Amniotic epithelial cell (primary cell): ENCODE measurements around the gene ADRA1B.
"Not testable (repeated sequence)": the region's sequence is repeated elsewhere in the genome, so short reads cannot be mapped to it uniquely, and the experiment has no call there.

Experiments
- DNase-seq: peaks from one replicate; pipeline ENCODE4 v3.0.0-alpha.2; 2010; ENCODE audit warnings: low read depth

The ADRA1B gene

GRCh38 chr5:159969966-159970365 is 53.7 kb downstream of the ADRA1B start:
- no peak for DNase-seq

- peak; percentile 54 for DNase-seq
Measured at GRCh38 chr5:159971038-159971437, 54.8 kb downstream of the ADRA1B start.

GRCh38 chr5:159971514-159971913 is 55.2 kb downstream of the ADRA1B start:
- no peak for DNase-seq

- no peak for DNase-seq
Measured at GRCh38 chr5:159971931-159972461, 55.7 kb downstream of the ADRA1B start.

- no peak for DNase-seq
Measured at GRCh38 chr5:159972538-159973362, 56.5 kb downstream of the ADRA1B start.

- peak; percentile 86 for DNase-seq
Measured at GRCh38 chr5:159975462-159976019, 59.3 kb downstream of the ADRA1B start.

- no peak for DNase-seq
Measured at GRCh38 chr5:159976921-159977320, 60.6 kb downstream of the ADRA1B start.

- no peak for DNase-seq
Measured at GRCh38 chr5:159978358-159978757, 62.1 kb downstream of the ADRA1B start.

- DNase-seq: no peak
Measured at GRCh38 chr5:159982421-159983173, 66.3 kb downstream of the ADRA1B start.

- peak; percentile 43 for DNase-seq
Measured at GRCh38 chr5:159987031-159987674, 70.9 kb downstream of the ADRA1B start.

- DNase-seq: no peak
Measured at GRCh38 chr5:159990506-159990905, 74.2 kb downstream of the ADRA1B start.

- no peak for DNase-seq
Measured at GRCh38 chr5:159992566-159992965, 76.3 kb downstream of the ADRA1B start.

- no peak for DNase-seq
Measured at GRCh38 chr5:159993194-159993593, 76.9 kb downstream of the ADRA1B start.

GRCh38 chr5:159995907-159996306 is 79.6 kb downstream of the ADRA1B start:
- no peak for DNase-seq

- no peak for DNase-seq
Measured at GRCh38 chr5:160001457-160001856, 85.2 kb downstream of the ADRA1B start.

GRCh38 chr5:160007514-160007913 is 91.2 kb downstream of the ADRA1B start:
- DNase-seq: no peak

GRCh38 chr5:160008529-160008876 is 92.2 kb downstream of the ADRA1B start:
- not testable (repeated sequence) for DNase-seq

- DNase-seq: peak; percentile 100
Measured at GRCh38 chr5:160008877-160009590, 92.8 kb downstream of the ADRA1B start, which contains the start of gene TTC1. TSS of gene TTC1 (plus strand) at chr5:160009139. CDS start at chr5:160010529, 1,390 bp downstream.

- no peak for DNase-seq
Measured at GRCh38 chr5:160009591-160009989, 93.3 kb downstream of the ADRA1B start.

GRCh38 chr5:160011471-160011870 is 95.2 kb downstream of the ADRA1B start:
- no peak for DNase-seq

GRCh38 chr5:160014197-160014596 is 97.9 kb downstream of the ADRA1B start:
- not testable (repeated sequence) for DNase-seq
